ENCODE measurements around the gene CIDEC. TPM values are rescaled to one million over a fixed set of nuclear protein-coding genes. Genes with fewer than 3 reads are reported as not detected.

CIDEC gene
- total RNA-seq, 1 experiment from 2014 or later: 1.9 TPM

- H3K4me1 Mint-ChIP-seq (ENCODE audit: low read depth, unreplicated experiment): no peaks in the 10 kb centered on the region
- no peaks in the 10 kb centered on the region for H3K9me3 Mint-ChIP-seq (ENCODE audit: unreplicated experiment)
- H3K27me3 Mint-ChIP-seq (ENCODE audit: insufficient read depth, unreplicated experiment): no peaks in the 10 kb centered on the region
- Histone ChIP-seq H3K4me1 (no peaks in the 10 kb centered on the region), H3K36me3 (ENCODE audit: control insufficient read depth, insufficient read depth, low read length) (no peaks in the 10 kb centered on the region), H3K27me3 (replicated peaks; ENCODE audit: control insufficient read depth, insufficient read depth, low read length) (no peaks in the 10 kb centered on the region), H3K4me3 (ENCODE audit: low read depth, low read length) (no peak overlapping the region), H3K9me3 (no peaks in the 10 kb centered on the region)
- intact Hi-C loops (cut with micrococcal nuclease; ENCODE audit: unreplicated experiment): loop anchor here (5.0 kb wide), 1 partner anchor 105 kb away; the partner anchor contains the start of gene CRELD1
- no peak overlapping the region for H3K4me3 Mint-ChIP-seq (ENCODE audit: unreplicated experiment)
- CTCF ChIA-PET: interaction anchor here (0.8 to 1.4 kb wide), 3 partner anchors 34 to 120 kb away, joined by 3 to 7 read pairs (median 4); no protein-coding TSS in a partner anchor
- BruUV-seq (replicated peaks): no TSS peak
- peak; percentile 8 to 31 for TF ChIP-seq CTCF (IDR thresholded peaks at IDR 0.05; ENCODE audit: insufficient read depth in 1 of 2, low read depth in 1 of 2, low read length in 1 of 2, severe bottlenecking in 1 of 2, unreplicated experiment in 1 of 2)
- H3K27ac Mint-ChIP-seq (ENCODE audit: unreplicated experiment): no peak overlapping the region
- peaks cover 6% of the 10 kb centered on the region for H3K36me3 Mint-ChIP-seq (ENCODE audit: insufficient read depth, unreplicated experiment)
- DNase-seq: peak in 1 of 2 experiments; percentile 64
- POLR2A ChIA-PET: interaction anchor here (0.6 kb wide), 1 partner anchor 15 kb away, joined by 3 read pairs; no protein-coding TSS in a partner anchor
Measured at GRCh38 chr3:9826815-9827573, 53.1 kb downstream of the CIDEC start.

- H3K9me3 ChIP-seq: no peaks in the 10 kb centered on the region
- Mint-ChIP-seq H3K4me1 (ENCODE audit: low read depth, unreplicated experiment) (no peaks in the 10 kb centered on the region), H3K4me3 (ENCODE audit: unreplicated experiment) (no peak overlapping the region), H3K27me3 (ENCODE audit: insufficient read depth, unreplicated experiment) (no peaks in the 10 kb centered on the region), H3K9me3 (ENCODE audit: unreplicated experiment) (no peaks in the 10 kb centered on the region), H3K27ac (ENCODE audit: unreplicated experiment) (no peak overlapping the region), H3K36me3 (ENCODE audit: insufficient read depth, unreplicated experiment) (no peaks in the 10 kb centered on the region)
- intact Hi-C loops (cut with micrococcal nuclease; ENCODE audit: unreplicated experiment): loop anchor here (5.0 kb wide), 1 partner anchor 107 kb away; the partner anchor contains the start of gene CRELD1
- H3K4me3 ChIP-seq (ENCODE audit: low read depth, low read length): no peak overlapping the region
- CTCF ChIA-PET: no interaction called here
- no peaks in the 10 kb centered on the region for H3K36me3 ChIP-seq (ENCODE audit: control insufficient read depth, insufficient read depth, low read length)
- POLR2A ChIA-PET: no interaction called here
- no TSS peak for BruUV-seq (replicated peaks)
- no peaks in the 10 kb centered on the region for H3K4me1 ChIP-seq
- DNase-seq: no peak
- no peaks in the 10 kb centered on the region for H3K27me3 ChIP-seq (replicated peaks; ENCODE audit: control insufficient read depth, insufficient read depth, low read length)
- TF ChIP-seq CTCF (IDR thresholded peaks at IDR 0.05; ENCODE audit: insufficient read depth in 1 of 2, low read depth in 1 of 2, low read length in 1 of 2, severe bottlenecking in 1 of 2, unreplicated experiment in 1 of 2): no peak
Measured at GRCh38 chr3:9825451-9826040, 54.5 kb downstream of the CIDEC start.

- no peaks in the 10 kb centered on the region for H3K9me3 Mint-ChIP-seq (ENCODE audit: unreplicated experiment)
- H3K36me3 Mint-ChIP-seq (ENCODE audit: insufficient read depth, unreplicated experiment): no peaks in the 10 kb centered on the region
- Histone ChIP-seq H3K4me1 (no peaks in the 10 kb centered on the region), H3K9me3 (no peaks in the 10 kb centered on the region), H3K4me3 (ENCODE audit: low read depth, low read length) (no peak overlapping the region), H3K36me3 (ENCODE audit: control insufficient read depth, insufficient read depth, low read length) (no peaks in the 10 kb centered on the region), H3K27me3 (replicated peaks; ENCODE audit: control insufficient read depth, insufficient read depth, low read length) (no peaks in the 10 kb centered on the region)
- ChIA-PET POLR2A (no interaction called here), CTCF (no interaction called here)
- no peaks in the 10 kb centered on the region for H3K4me1 Mint-ChIP-seq (ENCODE audit: low read depth, unreplicated experiment)
- peak; percentile 33 to 49 for TF ChIP-seq CTCF (IDR thresholded peaks at IDR 0.05; ENCODE audit: insufficient read depth in 1 of 2, low read depth in 1 of 2, low read length in 1 of 2, severe bottlenecking in 1 of 2, unreplicated experiment in 1 of 2)
- H3K27ac Mint-ChIP-seq (ENCODE audit: unreplicated experiment): no peak overlapping the region
- H3K4me3 Mint-ChIP-seq (ENCODE audit: unreplicated experiment): no peak overlapping the region
- H3K27me3 Mint-ChIP-seq (ENCODE audit: insufficient read depth, unreplicated experiment): no peaks in the 10 kb centered on the region
- intact Hi-C loops (cut with micrococcal nuclease; ENCODE audit: unreplicated experiment): no loop called here
- peak in 1 of 2 experiments; percentile 38 for DNase-seq
- no TSS peak for BruUV-seq (replicated peaks)
Measured at GRCh38 chr3:9820946-9821345, 59.1 kb downstream of the CIDEC start.
